Activated naive CD4-positive, alpha-beta T cell treated with anti-CD3 and anti-CD28 coated beads, Interleukin-2, amount 50 U/mL, for 72 hours (primary cell): ENCODE measurements around the gene MFGE8. TPM values are rescaled to one million over a fixed set of nuclear protein-coding genes. Genes with fewer than 3 reads are reported as not detected.

Source experiments
- ATAC-seq, 2 donors: fragments of 150-1000 bp; cut with Tn5 transposase; 2 replicates each; pipeline ENCODE4 v1.10.0; 2021; ENCODE audit warnings: mild to moderate bottlenecking in 2 of 2, moderate library complexity in 2 of 2
- DNase-seq, 2 donors: peaks; one replicate each; pipeline ENCODE4 v3.0.0; 2021 to 2022; ENCODE audit warnings: low spot score in 2 of 2
- H3K27ac Mint-ChIP-seq, 2 donors: one replicate each; pipeline ENCODE4 v1.8.0; 2022; ENCODE audit warnings: mild to moderate bottlenecking in 2 of 2, mixed read lengths in 2 of 2
- H3K36me3 Mint-ChIP-seq, 2 donors: one replicate each; pipeline ENCODE4 v1.8.0; 2022; ENCODE audit warnings: mixed read lengths in 2 of 2
- H3K9me3 Mint-ChIP-seq, 2 donors: one replicate each; pipeline ENCODE4 v1.8.0; 2022; ENCODE audit warnings: mixed read lengths in 2 of 2
- total RNA-seq, 2 donors: library from RNA; stranded (reverse); gene quantifications; one replicate each; pipeline ENCODE4 v1.2.3, GENCODE V29; 2022

The MFGE8 gene
- total RNA-seq, 2 donors from 2014 or later = 27.6 to 91.9 TPM

GRCh38 chr15:88866295-88866881, 46.8 kb downstream of the MFGE8 start:
- DNase-seq (no peak), ATAC-seq (no peak)
- peak overlapping the region in 1 of 2 donors; percentile 55 for H3K27ac Mint-ChIP-seq
- no peaks in the 10 kb centered on the region for H3K36me3 Mint-ChIP-seq
- H3K9me3 Mint-ChIP-seq = no peaks in the 10 kb centered on the region

GRCh38 chr15:88865498-88866099, 47.6 kb downstream of the MFGE8 start:
- H3K36me3 Mint-ChIP-seq = no peaks in the 10 kb centered on the region
- H3K27ac Mint-ChIP-seq = peak overlapping the region; percentile 55 to 60
- ATAC-seq (no peak), DNase-seq (no peak)
- H3K9me3 Mint-ChIP-seq = no peaks in the 10 kb centered on the region

GRCh38 chr15:88864861-88865497, 48.2 kb downstream of the MFGE8 start:
- no peak for DNase-seq
- Mint-ChIP-seq H3K27ac (peak overlapping the region in 1 of 2 donors; percentile 34), H3K9me3 (no peaks in the 10 kb centered on the region), H3K36me3 (no peaks in the 10 kb centered on the region)
- ATAC-seq = no peak

- no peaks in the 10 kb centered on the region for H3K9me3 Mint-ChIP-seq
- no peak for DNase-seq
- no peaks in the 10 kb centered on the region for H3K36me3 Mint-ChIP-seq
- no peak for ATAC-seq
- H3K27ac Mint-ChIP-seq = no peak overlapping the region
Observed at GRCh38 chr15:88863412-88863811, 49.8 kb downstream of the MFGE8 start.

- no peaks in the 10 kb centered on the region for H3K36me3 Mint-ChIP-seq
- no peaks in the 10 kb centered on the region for H3K9me3 Mint-ChIP-seq
- no peak for ATAC-seq
- no peak for DNase-seq
- no peak overlapping the region for H3K27ac Mint-ChIP-seq
Observed at GRCh38 chr15:88860212-88860611, 53.0 kb downstream of the MFGE8 start.

- H3K9me3 Mint-ChIP-seq = peaks cover 2 to 3% of the 10 kb centered on the region in 2 donors
- DNase-seq (no peak), ATAC-seq (no peak)
- H3K36me3 Mint-ChIP-seq = peaks cover 3 to 6% of the 10 kb centered on the region in 2 donors
- H3K27ac Mint-ChIP-seq = no peak overlapping the region
Observed at GRCh38 chr15:88859550-88859949, 53.6 kb downstream of the MFGE8 start.

GRCh38 chr15:88858934-88859333, 54.2 kb downstream of the MFGE8 start:
- peaks cover 7 to 12% of the 10 kb centered on the region in 2 donors for H3K36me3 Mint-ChIP-seq

GRCh38 chr15:88852476-88852875, 60.7 kb downstream of the MFGE8 start:
- no peak overlapping the region for H3K27ac Mint-ChIP-seq
- DNase-seq (no peak), ATAC-seq (no peak)
- peaks cover 9% of the 10 kb centered on the region in 2 donors for H3K9me3 Mint-ChIP-seq
- H3K36me3 Mint-ChIP-seq = peaks cover 16 to 17% of the 10 kb centered on the region in 2 donors

More at GRCh38 chr15:88858934-88859333, 54.2 kb downstream of the MFGE8 start:
- no peak for DNase-seq
- H3K9me3 Mint-ChIP-seq = peaks cover 5 to 6% of the 10 kb centered on the region in 2 donors
- no peak overlapping the region for H3K27ac Mint-ChIP-seq
- ATAC-seq = no peak

- DNase-seq (no peak), ATAC-seq (no peak)
- Mint-ChIP-seq H3K9me3 (peaks cover 6 to 7% of the 10 kb centered on the region in 2 donors), H3K27ac (no peak overlapping the region), H3K36me3 (peaks cover 9 to 13% of the 10 kb centered on the region in 2 donors)
Observed at GRCh38 chr15:88849376-88850072, 63.7 kb downstream of the MFGE8 start.

Other genes with a start within 250 kb of the MFGE8 start
- gene ACAN, start 109.9 kb downstream of the MFGE8 start, total RNA-seq = not detected
- 10 to 100 TPM; 25.6 to 80.8 TPM for gene HAPLN3, start 17.8 kb downstream of the MFGE8 start, total RNA-seq
- 10 to 100 TPM; 44.9 to 52.3 TPM for gene ABHD2, start 175.1 kb upstream of the MFGE8 start, total RNA-seq